ENCODE measurements around the gene ZNF385D.

Gene ZNF385D, protein sequence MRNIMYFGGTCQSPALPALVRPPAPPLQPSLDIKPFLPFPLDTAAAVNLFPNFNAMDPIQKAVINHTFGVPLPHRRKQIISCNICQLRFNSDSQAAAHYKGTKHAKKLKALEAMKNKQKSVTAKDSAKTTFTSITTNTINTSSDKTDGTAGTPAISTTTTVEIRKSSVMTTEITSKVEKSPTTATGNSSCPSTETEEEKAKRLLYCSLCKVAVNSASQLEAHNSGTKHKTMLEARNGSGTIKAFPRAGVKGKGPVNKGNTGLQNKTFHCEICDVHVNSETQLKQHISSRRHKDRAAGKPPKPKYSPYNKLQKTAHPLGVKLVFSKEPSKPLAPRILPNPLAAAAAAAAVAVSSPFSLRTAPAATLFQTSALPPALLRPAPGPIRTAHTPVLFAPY

DNA sequence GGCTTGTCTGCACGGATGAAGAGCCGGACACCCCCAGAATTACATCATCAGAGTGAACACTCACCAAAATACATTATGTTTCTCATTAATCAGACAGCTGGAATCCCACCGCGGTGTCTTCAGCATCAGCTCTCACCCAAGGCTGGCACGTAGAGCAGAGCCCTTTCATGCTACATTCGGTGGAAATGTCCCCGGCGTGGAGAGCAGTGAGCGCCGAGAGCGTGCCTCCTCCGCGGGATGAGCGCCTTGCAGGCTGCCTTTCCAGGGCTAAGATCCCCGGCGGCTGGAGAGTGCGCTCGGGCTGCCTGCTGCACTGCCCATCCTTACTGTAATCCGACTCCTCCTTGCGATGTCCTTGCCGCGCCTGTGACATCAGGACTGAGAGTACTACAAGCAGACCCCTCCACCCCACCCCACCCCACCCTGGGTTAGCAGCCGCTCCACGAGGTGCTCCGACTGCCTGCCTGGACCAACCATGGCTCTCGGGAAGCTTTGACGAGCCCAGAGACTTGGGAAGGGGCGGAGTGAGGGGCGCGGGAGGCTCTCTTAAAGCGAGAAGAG lies at the start of gene ZNF385D:
Gene ZNF385D, minus strand, starts transcription at position 380 of the 561 bp plus-strand sequence. Its CDS starts 294 bp downstream, at position 86.
- peak within 1 kb of the TSS; percentile 42 for H3K27ac ChIP-seq (ENCODE audit: low read length)
- H3K4me1 ChIP-seq (ENCODE audit: control insufficient read depth, insufficient read depth, low read length): no peaks in the 10 kb centered on the region
- no peaks in the 10 kb centered on the region for H3K27me3 ChIP-seq (ENCODE audit: control insufficient read depth in 1 of 2, insufficient read depth in 2 of 2, low read length in 2 of 2)
- H3K4me3 ChIP-seq (ENCODE audit: low read length in 2 of 2): peak within 1 kb of the TSS; percentile 80 to 84
- H3K36me3 ChIP-seq (ENCODE audit: control insufficient read depth in 2 of 2, insufficient read depth in 2 of 2, low read length in 2 of 2): no peaks in the 10 kb centered on the region
- no peaks in the 10 kb centered on the region for H3K9me3 ChIP-seq (ENCODE audit: control insufficient read depth in 2 of 2, low read length in 2 of 2)
- peak within 1 kb of the TSS; percentile 46 to 55 for H3K9ac ChIP-seq (ENCODE audit: low read length in 2 of 2)

DNA sequence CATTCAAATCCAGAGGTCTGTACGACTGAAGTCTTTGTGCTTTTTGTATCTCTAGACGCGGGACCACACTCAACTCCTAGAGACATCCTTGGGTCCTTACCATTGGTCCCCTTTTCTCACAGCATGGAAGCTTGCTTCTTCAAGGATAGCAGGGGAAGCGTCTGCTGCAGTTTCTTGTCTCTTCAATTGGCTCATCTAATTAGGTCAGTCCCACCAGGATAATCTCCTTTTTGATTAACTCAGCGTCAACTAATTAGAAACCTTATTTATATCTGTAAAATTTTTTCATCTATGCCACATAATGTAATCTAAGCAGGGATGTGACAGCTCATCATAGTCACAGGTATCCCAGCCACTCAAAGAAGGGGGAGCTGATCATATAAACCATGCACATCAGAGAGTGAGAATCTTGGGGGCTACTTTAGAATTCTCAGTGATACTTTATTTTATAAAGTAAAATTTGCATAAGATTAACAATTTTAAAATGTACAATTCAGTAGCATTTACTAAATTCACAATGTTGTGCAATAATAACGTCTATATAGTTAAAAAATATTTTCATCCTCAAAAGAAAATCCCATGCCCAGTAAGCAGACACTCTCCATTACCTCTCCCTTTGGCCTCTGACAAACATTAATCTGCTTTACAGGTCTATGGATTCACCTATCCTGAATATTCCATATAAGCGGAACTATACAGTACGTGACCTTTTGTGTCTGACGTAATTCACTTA lies 47.5 kb upstream of the ZNF385D start:
- Histone ChIP-seq H3K27ac (ENCODE audit: low read length) (no peak overlapping the region), H3K9me3 (ENCODE audit: control insufficient read depth in 2 of 2, low read length in 2 of 2) (peaks cover 0 to 4% of the 10 kb centered on the region in 2 donors), H3K9ac (ENCODE audit: low read length in 2 of 2) (no peak overlapping the region), H3K4me3 (ENCODE audit: low read length in 2 of 2) (no peak overlapping the region), H3K36me3 (ENCODE audit: control insufficient read depth in 2 of 2, insufficient read depth in 2 of 2, low read length in 2 of 2) (no peaks in the 10 kb centered on the region), H3K27me3 (ENCODE audit: control insufficient read depth in 1 of 2, insufficient read depth in 2 of 2, low read length in 2 of 2) (no peaks in the 10 kb centered on the region), H3K4me1 (ENCODE audit: control insufficient read depth, insufficient read depth, low read length) (no peaks in the 10 kb centered on the region)

DNA sequence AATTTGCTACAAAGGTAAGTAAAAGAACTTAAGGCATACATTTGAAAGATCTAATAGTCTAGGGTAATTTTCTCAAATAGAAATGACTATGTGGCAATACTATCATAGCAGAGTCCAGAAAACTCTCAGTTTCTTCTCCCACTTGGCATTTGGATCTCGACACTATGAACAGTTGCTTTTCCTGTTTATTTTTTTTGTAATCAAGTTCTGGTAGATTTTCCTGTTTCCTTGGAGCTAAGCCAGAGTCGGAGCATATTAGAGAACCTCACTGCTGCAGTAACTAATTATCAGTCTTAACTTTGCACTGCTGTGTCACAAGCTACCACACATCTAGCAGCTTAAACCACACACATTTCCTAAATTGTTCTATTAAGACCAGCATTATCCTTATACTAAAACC lies 44.9 kb upstream of the ZNF385D start:
- no peak overlapping the region for H3K4me3 ChIP-seq (ENCODE audit: low read length in 2 of 2)
- no peaks in the 10 kb centered on the region for H3K4me1 ChIP-seq (ENCODE audit: control insufficient read depth, insufficient read depth, low read length)
- H3K27me3 ChIP-seq (ENCODE audit: control insufficient read depth in 1 of 2, insufficient read depth in 2 of 2, low read length in 2 of 2): no peaks in the 10 kb centered on the region
- no peak overlapping the region for H3K27ac ChIP-seq (ENCODE audit: low read length)
- peaks cover 0 to 4% of the 10 kb centered on the region in 2 donors for H3K9me3 ChIP-seq (ENCODE audit: control insufficient read depth in 2 of 2, low read length in 2 of 2)
- H3K36me3 ChIP-seq (ENCODE audit: control insufficient read depth in 2 of 2, insufficient read depth in 2 of 2, low read length in 2 of 2): no peaks in the 10 kb centered on the region
- H3K9ac ChIP-seq (ENCODE audit: low read length in 2 of 2): no peak overlapping the region

DNA sequence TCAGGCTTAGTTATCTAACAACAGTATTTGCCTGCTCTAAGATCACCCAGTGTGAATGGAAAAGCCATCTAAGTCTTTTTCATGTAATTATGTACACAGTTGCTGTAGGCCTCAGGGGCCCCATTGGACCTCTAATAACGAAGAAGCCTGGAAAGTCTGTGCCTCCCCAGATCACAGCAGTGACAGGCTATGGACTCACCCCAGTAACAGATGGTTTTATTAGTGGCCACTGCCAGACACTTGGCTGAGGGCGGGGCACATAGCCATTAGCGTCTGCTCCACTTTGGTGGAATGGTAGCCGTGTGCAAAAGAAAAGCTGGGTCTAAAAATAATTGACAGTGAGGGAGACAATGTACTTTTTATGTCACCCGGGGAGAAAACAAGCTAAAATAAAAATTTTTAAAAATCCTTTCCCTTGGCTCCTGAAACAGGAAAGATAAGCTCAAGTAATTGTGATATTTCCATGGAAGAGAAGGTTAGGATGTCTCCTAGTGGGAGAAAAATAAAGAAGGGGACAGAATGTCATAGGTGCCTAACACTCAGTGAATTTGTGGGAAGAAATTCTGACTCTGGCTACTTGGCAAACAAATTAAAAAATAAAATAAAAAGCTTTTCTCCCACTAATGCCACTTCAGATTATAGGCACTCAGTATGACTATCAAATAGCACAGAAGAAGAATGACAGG lies 44.3 kb upstream of the ZNF385D start:
- Histone ChIP-seq H3K36me3 (ENCODE audit: control insufficient read depth in 2 of 2, insufficient read depth in 2 of 2, low read length in 2 of 2) (no peaks in the 10 kb centered on the region), H3K9me3 (ENCODE audit: control insufficient read depth in 2 of 2, low read length in 2 of 2) (peaks cover 0 to 4% of the 10 kb centered on the region in 2 donors), H3K4me1 (ENCODE audit: control insufficient read depth, insufficient read depth, low read length) (no peaks in the 10 kb centered on the region), H3K27ac (ENCODE audit: low read length) (no peak overlapping the region), H3K9ac (ENCODE audit: low read length in 2 of 2) (no peak overlapping the region), H3K27me3 (ENCODE audit: control insufficient read depth in 1 of 2, insufficient read depth in 2 of 2, low read length in 2 of 2) (no peaks in the 10 kb centered on the region), H3K4me3 (ENCODE audit: low read length in 2 of 2) (no peak overlapping the region)

DNA sequence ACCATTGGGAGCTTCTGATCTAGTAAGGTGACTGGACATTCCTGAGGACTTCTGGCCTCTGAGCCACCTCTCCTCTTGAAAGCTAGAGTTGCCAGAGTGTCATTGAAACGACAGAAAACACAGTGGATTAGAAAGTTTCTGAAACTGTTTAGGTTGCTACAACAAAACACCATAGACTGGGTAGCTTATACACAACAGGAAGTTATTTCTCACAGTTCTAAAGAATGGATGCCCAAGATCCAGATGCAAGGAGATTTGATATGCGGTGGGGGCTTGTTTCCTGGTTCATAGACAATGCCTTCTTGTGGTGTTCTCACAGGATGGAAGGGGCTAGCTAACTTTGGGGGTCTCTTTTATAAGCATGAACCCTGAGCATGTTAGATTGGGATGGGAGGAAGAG lies 43.3 kb upstream of the ZNF385D start:
- Histone ChIP-seq H3K9ac (ENCODE audit: low read length in 2 of 2) (no peak overlapping the region), H3K36me3 (ENCODE audit: control insufficient read depth in 2 of 2, insufficient read depth in 2 of 2, low read length in 2 of 2) (no peaks in the 10 kb centered on the region), H3K27ac (ENCODE audit: low read length) (no peak overlapping the region), H3K4me3 (ENCODE audit: low read length in 2 of 2) (no peak overlapping the region), H3K27me3 (ENCODE audit: control insufficient read depth in 1 of 2, insufficient read depth in 2 of 2, low read length in 2 of 2) (no peaks in the 10 kb centered on the region), H3K9me3 (ENCODE audit: control insufficient read depth in 2 of 2, low read length in 2 of 2) (peaks cover 0 to 4% of the 10 kb centered on the region in 2 donors), H3K4me1 (ENCODE audit: control insufficient read depth, insufficient read depth, low read length) (no peaks in the 10 kb centered on the region)

DNA sequence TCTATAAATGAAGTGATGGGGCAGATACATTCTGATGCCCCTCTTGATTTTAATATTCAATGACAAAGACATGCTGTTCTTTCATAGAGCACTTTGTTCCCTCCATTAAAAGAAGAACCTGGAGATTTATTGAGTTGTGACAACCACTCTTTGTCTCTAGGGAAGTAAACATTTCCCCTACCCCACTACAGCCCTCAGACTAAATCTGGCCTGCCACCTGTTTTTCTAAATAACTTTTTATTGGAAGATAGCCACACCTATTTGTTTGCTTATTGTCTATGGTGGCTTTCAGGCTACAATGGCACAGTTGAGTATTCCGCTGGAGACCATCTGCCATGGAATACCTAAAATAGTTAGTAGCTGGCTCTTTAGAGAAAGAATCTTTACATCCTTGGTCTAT lies 41.2 kb upstream of the ZNF385D start:
- H3K9ac ChIP-seq (ENCODE audit: low read length in 2 of 2): no peak overlapping the region
- H3K4me1 ChIP-seq (ENCODE audit: control insufficient read depth, insufficient read depth, low read length): no peaks in the 10 kb centered on the region
- H3K9me3 ChIP-seq (ENCODE audit: control insufficient read depth in 2 of 2, low read length in 2 of 2): no peaks in the 10 kb centered on the region
- H3K27ac ChIP-seq (ENCODE audit: low read length): no peak overlapping the region
- no peaks in the 10 kb centered on the region for H3K36me3 ChIP-seq (ENCODE audit: control insufficient read depth in 2 of 2, insufficient read depth in 2 of 2, low read length in 2 of 2)
- H3K27me3 ChIP-seq (ENCODE audit: control insufficient read depth in 1 of 2, insufficient read depth in 2 of 2, low read length in 2 of 2): no peaks in the 10 kb centered on the region
- no peak overlapping the region for H3K4me3 ChIP-seq (ENCODE audit: low read length in 2 of 2)

DNA sequence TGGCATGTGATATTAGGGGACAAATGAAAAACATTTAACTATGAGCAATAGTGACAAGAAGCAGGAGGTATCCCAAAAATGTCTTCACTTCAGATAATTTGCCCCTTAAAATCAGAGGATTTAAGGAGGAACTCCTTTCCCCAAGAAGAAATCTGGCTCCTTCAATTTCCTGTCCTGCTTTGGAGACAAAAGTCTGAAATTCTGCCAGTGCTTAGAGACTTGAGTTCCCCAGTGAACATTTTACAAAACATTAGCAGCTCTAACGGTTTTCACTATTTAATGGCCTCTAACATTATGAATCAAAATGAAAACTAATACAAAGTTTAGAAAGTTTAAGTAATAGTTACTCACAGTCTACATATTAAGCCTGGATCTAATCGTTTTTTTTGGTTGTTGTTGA lies 40.3 kb upstream of the ZNF385D start:
- H3K4me1 ChIP-seq (ENCODE audit: control insufficient read depth, insufficient read depth, low read length): no peaks in the 10 kb centered on the region
- H3K27ac ChIP-seq (ENCODE audit: low read length): no peak overlapping the region

DNA sequence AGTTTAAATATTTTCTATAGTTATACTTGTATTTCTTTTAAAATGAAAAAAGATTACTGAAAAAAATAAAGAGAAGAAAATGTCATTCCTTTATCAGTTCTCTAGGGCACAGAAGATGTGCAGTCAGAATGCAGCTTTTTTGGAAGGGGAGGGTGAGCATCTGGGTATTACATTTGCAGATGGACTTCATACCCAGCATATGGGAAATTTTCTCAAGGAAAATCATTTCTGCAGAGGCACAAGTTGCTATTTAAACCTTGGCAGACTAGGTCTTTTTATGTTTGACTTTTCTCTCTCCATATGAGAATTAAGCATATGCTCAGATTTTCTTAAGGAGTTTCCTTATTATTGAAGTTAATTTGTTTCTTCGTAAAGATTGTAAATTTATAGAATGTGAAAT lies 39.5 kb upstream of the ZNF385D start:
- no peaks in the 10 kb centered on the region for H3K36me3 ChIP-seq (ENCODE audit: control insufficient read depth in 2 of 2, insufficient read depth in 2 of 2, low read length in 2 of 2)
- no peaks in the 10 kb centered on the region for H3K27me3 ChIP-seq (ENCODE audit: control insufficient read depth in 1 of 2, insufficient read depth in 2 of 2, low read length in 2 of 2)
- H3K4me1 ChIP-seq (ENCODE audit: control insufficient read depth, insufficient read depth, low read length): no peaks in the 10 kb centered on the region
- H3K9ac ChIP-seq (ENCODE audit: low read length in 2 of 2): no peak overlapping the region
- H3K9me3 ChIP-seq (ENCODE audit: control insufficient read depth in 2 of 2, low read length in 2 of 2): no peaks in the 10 kb centered on the region
- no peak overlapping the region for H3K27ac ChIP-seq (ENCODE audit: low read length)
- no peak overlapping the region for H3K4me3 ChIP-seq (ENCODE audit: low read length in 2 of 2)

More for the DNA sequence above, 40.3 kb upstream of the ZNF385D start:
- Histone ChIP-seq H3K9me3 (ENCODE audit: control insufficient read depth in 2 of 2, low read length in 2 of 2) (no peaks in the 10 kb centered on the region), H3K36me3 (ENCODE audit: control insufficient read depth in 2 of 2, insufficient read depth in 2 of 2, low read length in 2 of 2) (no peaks in the 10 kb centered on the region), H3K27me3 (ENCODE audit: control insufficient read depth in 1 of 2, insufficient read depth in 2 of 2, low read length in 2 of 2) (no peaks in the 10 kb centered on the region), H3K4me3 (ENCODE audit: low read length in 2 of 2) (no peak overlapping the region), H3K9ac (ENCODE audit: low read length in 2 of 2) (no peak overlapping the region)

DNA sequence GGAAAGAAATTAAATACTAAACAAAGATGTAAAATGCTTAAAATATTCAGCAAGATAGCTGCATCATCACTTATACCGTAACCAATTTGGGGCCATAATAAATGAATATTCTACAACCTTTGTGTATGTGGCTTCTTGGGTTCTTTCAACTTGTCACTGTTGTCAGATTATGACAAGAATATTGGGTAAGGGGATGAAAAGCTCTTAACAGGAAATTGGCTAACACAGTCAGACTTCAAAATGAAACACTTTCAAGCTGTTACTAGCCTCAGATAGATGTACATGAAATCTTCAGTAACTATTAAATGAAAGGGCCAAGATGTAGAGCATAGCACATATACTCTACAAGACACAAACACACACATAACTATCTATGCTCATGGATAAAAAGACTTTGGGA lies 38.7 kb upstream of the ZNF385D start:
- H3K4me1 ChIP-seq (ENCODE audit: control insufficient read depth, insufficient read depth, low read length): no peaks in the 10 kb centered on the region
- H3K27me3 ChIP-seq (ENCODE audit: control insufficient read depth in 1 of 2, insufficient read depth in 2 of 2, low read length in 2 of 2): no peaks in the 10 kb centered on the region
- H3K9ac ChIP-seq (ENCODE audit: low read length in 2 of 2): no peak overlapping the region
- no peak overlapping the region for H3K27ac ChIP-seq (ENCODE audit: low read length)
- H3K4me3 ChIP-seq (ENCODE audit: low read length in 2 of 2): no peak overlapping the region
- no peaks in the 10 kb centered on the region for H3K36me3 ChIP-seq (ENCODE audit: control insufficient read depth in 2 of 2, insufficient read depth in 2 of 2, low read length in 2 of 2)
- H3K9me3 ChIP-seq (ENCODE audit: control insufficient read depth in 2 of 2, low read length in 2 of 2): no peaks in the 10 kb centered on the region

DNA sequence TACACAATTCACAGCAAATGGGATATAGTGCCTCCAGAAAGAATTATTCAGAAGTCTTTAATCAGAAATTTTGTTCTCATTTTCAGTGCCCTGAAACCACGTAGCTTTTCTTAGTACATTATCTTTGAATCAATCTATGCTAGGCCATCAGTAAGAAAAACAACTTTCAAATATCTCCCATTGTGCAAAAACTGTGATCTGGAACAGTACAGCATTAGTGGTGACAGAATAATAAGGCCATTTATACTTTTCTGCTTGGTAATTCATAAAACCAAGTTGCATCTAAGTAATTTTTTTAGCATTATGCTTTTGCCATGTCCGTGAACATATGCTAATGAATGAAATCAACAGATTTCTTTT lies 35.4 kb upstream of the ZNF385D start:
- Histone ChIP-seq H3K4me3 (ENCODE audit: low read length in 2 of 2) (no peak overlapping the region), H3K27me3 (ENCODE audit: control insufficient read depth in 1 of 2, insufficient read depth in 2 of 2, low read length in 2 of 2) (no peaks in the 10 kb centered on the region), H3K4me1 (ENCODE audit: control insufficient read depth, insufficient read depth, low read length) (no peaks in the 10 kb centered on the region), H3K27ac (ENCODE audit: low read length) (no peak overlapping the region), H3K9me3 (ENCODE audit: control insufficient read depth in 2 of 2, low read length in 2 of 2) (no peaks in the 10 kb centered on the region), H3K9ac (ENCODE audit: low read length in 2 of 2) (no peak overlapping the region), H3K36me3 (ENCODE audit: control insufficient read depth in 2 of 2, insufficient read depth in 2 of 2, low read length in 2 of 2) (no peaks in the 10 kb centered on the region)

All from stomach smooth muscle (tissue), 2 donors.